HG03159 (cell line): ENCODE data around the gene MPDZ.
A peak's percentile ranks its signal among the peaks of the same experiment; 100 is the strongest.

ENCODE experiments used
- ATAC-seq: cut with Tn5 transposase; IDR thresholded peaks from one replicate; pipeline ENCODE4 v1.9.1; 2021; ENCODE audit warnings: mild to moderate bottlenecking, moderate library complexity; ENCODE audit not compliant: unreplicated experiment

Gene MPDZ

GRCh38 chr9:13088720-13089427 is 190.6 kb downstream of the MPDZ start:
- peak; percentile 79 for ATAC-seq

- ATAC-seq, result no peak
Measured at GRCh38 chr9:13083963-13084528, 195.4 kb downstream of the MPDZ start.

- ATAC-seq, result no peak
Measured at GRCh38 chr9:13083366-13083765, 196.1 kb downstream of the MPDZ start.

- ATAC-seq, result no peak
Measured at GRCh38 chr9:13082796-13083195, 196.7 kb downstream of the MPDZ start.

- ATAC-seq, result no peak
Measured at GRCh38 chr9:13078164-13078563, 201.3 kb downstream of the MPDZ start.

- no peak for ATAC-seq
Measured at GRCh38 chr9:13076616-13077015, 202.9 kb downstream of the MPDZ start.

GRCh38 chr9:13071921-13072320 is 207.6 kb downstream of the MPDZ start:
- ATAC-seq, result no peak

GRCh38 chr9:13070612-13071595 is 208.6 kb downstream of the MPDZ start:
- ATAC-seq, result no peak

GRCh38 chr9:13069498-13069897 is 210.0 kb downstream of the MPDZ start:
- no peak for ATAC-seq

- no peak for ATAC-seq
Measured at GRCh38 chr9:13064676-13065075, 214.8 kb downstream of the MPDZ start.

GRCh38 chr9:13063880-13064459 is 215.5 kb downstream of the MPDZ start:
- ATAC-seq, result no peak

GRCh38 chr9:13061390-13061789 is 218.1 kb downstream of the MPDZ start:
- no peak for ATAC-seq
